Fibroblast of mammary gland (primary cell): Measurements from ENCODE around the gene DLL3.

ENCODE experiments used
- DNase-seq: peaks from one replicate; pipeline ENCODE4 v3.0.0-alpha.2; 2010; ENCODE audit warnings: low read depth
- H3K4me3 ChIP-seq: 2 replicates; pipeline ENCODE4 v1.5.1; 2011; ENCODE audit warnings: low read depth, mild to moderate bottlenecking, low read length, moderate library complexity; ENCODE audit not compliant: control insufficient read depth
- TF ChIP-seq, protein P1 (sequence below): conservative IDR thresholded peaks from 2 replicates; pipeline ENCODE4 v1.5.1; 2011; ENCODE audit warnings: low read depth, low read length, inconsistent platforms; ENCODE audit not compliant: control insufficient read depth, insufficient read depth

The DLL3 gene

DNA sequence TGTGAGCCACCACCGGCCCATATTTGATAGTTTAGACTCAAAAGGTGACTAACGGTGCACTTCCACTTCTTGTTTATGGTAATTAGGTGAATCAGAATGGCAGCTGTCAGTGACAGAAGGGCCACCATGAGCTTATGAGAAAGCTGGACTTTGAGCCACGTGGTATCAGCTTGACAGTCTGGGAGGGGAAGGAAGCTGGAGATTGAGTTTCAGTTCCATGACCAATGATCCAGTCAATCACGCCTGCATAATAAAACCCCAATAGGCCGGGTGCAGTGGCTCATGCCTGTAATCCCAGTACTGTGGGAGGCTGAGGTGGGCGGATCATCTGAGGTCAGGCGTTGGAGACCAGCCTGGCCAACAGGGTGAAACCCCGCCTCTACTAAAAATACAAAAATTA, 25.7 kb downstream of the DLL3 start:
- TF ChIP-seq, protein P1, sequence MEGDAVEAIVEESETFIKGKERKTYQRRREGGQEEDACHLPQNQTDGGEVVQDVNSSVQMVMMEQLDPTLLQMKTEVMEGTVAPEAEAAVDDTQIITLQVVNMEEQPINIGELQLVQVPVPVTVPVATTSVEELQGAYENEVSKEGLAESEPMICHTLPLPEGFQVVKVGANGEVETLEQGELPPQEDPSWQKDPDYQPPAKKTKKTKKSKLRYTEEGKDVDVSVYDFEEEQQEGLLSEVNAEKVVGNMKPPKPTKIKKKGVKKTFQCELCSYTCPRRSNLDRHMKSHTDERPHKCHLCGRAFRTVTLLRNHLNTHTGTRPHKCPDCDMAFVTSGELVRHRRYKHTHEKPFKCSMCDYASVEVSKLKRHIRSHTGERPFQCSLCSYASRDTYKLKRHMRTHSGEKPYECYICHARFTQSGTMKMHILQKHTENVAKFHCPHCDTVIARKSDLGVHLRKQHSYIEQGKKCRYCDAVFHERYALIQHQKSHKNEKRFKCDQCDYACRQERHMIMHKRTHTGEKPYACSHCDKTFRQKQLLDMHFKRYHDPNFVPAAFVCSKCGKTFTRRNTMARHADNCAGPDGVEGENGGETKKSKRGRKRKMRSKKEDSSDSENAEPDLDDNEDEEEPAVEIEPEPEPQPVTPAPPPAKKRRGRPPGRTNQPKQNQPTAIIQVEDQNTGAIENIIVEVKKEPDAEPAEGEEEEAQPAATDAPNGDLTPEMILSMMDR, result no peak
- no peak for DNase-seq
- H3K4me3 ChIP-seq, result no peak overlapping the region

DNA sequence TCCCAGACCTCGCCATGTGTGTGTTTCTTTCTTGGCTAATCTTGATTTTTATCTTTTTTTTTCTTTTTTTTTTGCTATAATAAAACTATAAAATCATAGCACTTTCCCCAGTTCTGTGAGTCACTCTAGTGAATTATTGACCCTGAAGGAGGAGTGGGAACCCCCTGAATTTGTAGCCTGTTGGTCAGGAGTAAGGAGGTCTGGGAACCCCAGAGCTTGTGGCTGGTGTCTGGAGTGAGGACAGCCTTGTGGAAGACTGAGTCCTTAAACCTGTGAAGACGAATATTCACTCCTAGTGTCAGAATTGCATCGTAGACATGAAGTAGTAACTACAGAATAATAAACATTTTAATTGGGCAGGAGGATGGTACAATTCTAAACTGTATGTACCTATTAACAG, 26.5 kb downstream of the DLL3 start:
- no peak overlapping the region for H3K4me3 ChIP-seq
- no peak for DNase-seq
- TF ChIP-seq, protein P1, result no peak

DNA sequence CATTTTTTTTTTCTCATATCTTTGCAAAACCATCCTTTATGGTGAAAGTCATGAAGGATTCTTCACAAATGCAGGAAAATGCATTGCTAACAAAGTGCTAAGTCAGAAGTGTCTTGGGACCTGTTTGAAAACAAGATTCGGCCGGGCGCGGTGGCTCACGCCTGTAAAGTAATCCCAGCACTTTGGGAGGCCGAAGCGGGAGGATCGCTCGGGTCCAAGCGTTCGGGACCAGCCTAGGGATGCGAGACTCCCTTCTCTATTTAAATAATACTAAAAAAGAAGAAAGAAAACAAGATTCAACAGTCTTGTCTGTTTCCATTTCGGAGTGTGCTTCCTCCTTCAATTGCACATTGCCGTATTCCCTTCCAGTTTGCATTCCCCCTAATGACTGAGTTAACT, 33.1 kb downstream of the DLL3 start:
- H3K4me3 ChIP-seq, result peak overlapping the region; percentile 72
- TF ChIP-seq, protein P1, result no peak
- no peak for DNase-seq

DNA sequence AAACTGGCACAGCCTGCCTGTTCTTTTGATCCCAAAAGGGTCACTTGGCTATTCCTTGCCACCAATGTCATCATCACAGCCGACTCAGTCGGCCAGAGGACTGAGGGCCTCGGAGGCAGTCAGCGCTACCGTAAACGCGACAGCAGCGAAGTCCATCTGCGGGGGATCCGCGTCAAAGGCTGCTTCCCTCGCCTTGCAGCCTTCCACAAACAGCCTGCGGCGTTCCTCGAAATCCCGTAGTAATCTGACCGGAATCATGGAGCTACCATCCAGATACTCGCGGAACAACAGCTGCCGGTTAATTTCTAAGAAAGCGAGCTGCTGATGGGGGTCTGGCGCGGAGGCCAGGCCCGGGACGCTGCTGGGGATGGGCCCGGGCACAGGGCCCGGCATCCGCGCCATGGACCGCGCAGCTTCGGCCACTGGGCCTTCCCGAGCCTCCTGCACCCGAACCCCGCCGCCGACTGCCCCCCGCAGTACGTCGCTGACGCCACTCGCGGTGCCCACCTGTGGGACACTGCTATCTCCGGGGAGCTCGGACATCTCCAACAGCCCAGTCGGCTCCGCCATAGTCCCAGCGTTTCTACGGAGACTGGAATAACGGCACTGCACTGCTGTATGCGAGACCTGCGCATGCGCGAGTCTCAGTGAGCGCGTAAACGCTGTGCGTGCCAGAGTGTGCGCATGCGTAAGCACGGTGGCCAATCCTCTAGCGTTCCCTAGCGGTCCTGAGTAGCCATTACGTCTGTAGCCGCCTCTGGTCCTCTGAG, 33.7 kb downstream of the DLL3 start, which contains the start of gene EID2B:
TSS of gene EID2B (minus strand) at position 620 of the 770 bp plus-strand sequence. CDS start at position 570, 50 bp downstream.
- TF ChIP-seq, protein P1, result peak; percentile 95
- peak; percentile 96 for DNase-seq
- peak within 1 kb of the TSS; percentile 72 for H3K4me3 ChIP-seq

DNA sequence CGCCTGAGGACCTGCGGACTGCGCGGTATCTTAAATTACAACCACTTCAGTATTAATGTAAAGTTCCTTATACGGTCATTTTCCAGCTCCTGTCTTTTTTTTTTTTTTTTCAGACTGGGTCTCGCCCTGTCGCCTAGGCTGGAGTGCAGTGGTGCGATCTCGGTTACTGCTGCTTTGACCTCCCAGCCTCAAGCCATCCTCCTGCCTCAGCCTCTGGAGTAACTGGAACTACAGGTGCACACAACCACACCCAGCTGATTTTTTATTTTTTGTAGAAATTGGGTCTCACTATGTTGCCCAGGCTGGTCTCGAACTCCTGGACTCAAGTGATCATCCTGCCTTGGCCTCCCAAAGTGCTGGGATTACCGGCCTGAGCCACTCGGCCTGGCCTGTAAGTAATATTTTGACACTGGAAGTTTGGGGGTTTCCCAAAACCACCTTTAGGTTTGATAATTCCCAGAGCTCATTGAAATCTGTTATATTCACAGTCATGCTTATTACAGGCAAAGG, 34.3 kb downstream of the DLL3 start:
- TF ChIP-seq, protein P1, result no peak
- DNase-seq, result no peak
- no peak overlapping the region for H3K4me3 ChIP-seq

DNA sequence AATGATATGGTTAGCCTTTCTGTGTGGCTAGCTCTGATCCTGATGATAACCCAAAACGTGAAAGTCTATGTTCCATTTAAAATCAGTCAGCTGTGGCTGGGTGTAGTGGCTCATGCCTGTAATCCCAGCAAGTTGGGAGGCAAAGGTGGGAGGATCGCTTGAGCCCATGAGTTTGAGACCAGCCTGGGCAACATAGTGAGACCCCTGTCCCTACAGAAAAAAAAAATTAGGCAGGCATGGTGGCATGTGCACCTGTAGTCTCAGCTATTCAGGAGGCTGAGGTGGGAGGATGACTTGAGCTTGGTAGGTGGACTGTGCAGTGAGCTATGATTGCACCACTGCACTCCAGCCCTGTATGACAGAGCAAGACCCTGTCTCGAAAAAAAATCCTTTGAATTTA, 35.0 kb downstream of the DLL3 start:
- H3K4me3 ChIP-seq, result no peak overlapping the region
- DNase-seq, result no peak
- TF ChIP-seq, protein P1, result no peak

DNA sequence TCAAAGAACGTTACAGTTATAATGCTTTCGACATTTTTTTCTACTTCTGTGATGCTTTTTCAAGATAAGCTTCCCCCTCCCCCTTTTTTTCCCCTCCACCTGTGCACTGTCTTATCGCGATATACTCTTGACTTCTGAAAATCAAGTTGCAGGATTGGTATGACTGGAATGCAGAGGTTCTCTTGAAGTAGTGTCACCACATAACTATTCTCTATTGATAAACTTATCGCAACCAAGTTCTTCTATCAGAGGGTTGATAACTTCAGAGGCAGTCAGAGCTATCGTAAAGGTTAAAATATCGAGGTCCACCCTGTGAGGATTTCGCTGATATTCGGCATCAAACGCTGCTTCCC, 40.4 kb downstream of the DLL3 start:
- peak overlapping the region; percentile 84 for H3K4me3 ChIP-seq
- TF ChIP-seq, protein P1, result no peak
- peak; percentile 21 for DNase-seq
